ENCODE data around the gene RAVER1.

RAVER1 gene

GRCh38 chr19:10363789-10364281 lies 30.5 kb upstream of the RAVER1 start:
- no peak for TF ChIP-seq CTCF (IDR thresholded peaks at IDR 0.05; ENCODE audit: unreplicated experiment in 3 of 3)
- no peaks in the 10 kb centered on the region for H3K27me3 Mint-ChIP-seq (ENCODE audit: low read depth)
- H3K36me3 Mint-ChIP-seq (ENCODE audit: low read depth) = peaks cover 55% of the 10 kb centered on the region
- no peaks in the 10 kb centered on the region for H3K9me3 Mint-ChIP-seq
- no peak overlapping the region for H3K27ac Mint-ChIP-seq
- no peak overlapping the region for H3K4me3 Mint-ChIP-seq
- H3K4me1 Mint-ChIP-seq = no peaks in the 10 kb centered on the region

- no peak overlapping the region for H3K27ac Mint-ChIP-seq
- H3K27me3 Mint-ChIP-seq (ENCODE audit: low read depth) = no peaks in the 10 kb centered on the region
- H3K4me1 Mint-ChIP-seq = no peaks in the 10 kb centered on the region
- no peak overlapping the region for H3K4me3 Mint-ChIP-seq
- no peak for TF ChIP-seq CTCF (IDR thresholded peaks at IDR 0.05; ENCODE audit: unreplicated experiment in 3 of 3)
- no peaks in the 10 kb centered on the region for H3K9me3 Mint-ChIP-seq
- H3K36me3 Mint-ChIP-seq (ENCODE audit: low read depth) = peaks cover 46% of the 10 kb centered on the region
These were observed 28.9 kb upstream of the RAVER1 start for GRCh38 chr19:10362259-10362658.

- Mint-ChIP-seq H3K27ac (no peak overlapping the region), H3K36me3 (ENCODE audit: low read depth) (peaks cover 40% of the 10 kb centered on the region), H3K27me3 (ENCODE audit: low read depth) (no peaks in the 10 kb centered on the region), H3K9me3 (no peaks in the 10 kb centered on the region), H3K4me1 (no peaks in the 10 kb centered on the region), H3K4me3 (no peak overlapping the region)
- TF ChIP-seq CTCF (IDR thresholded peaks at IDR 0.05; ENCODE audit: unreplicated experiment in 3 of 3) = no peak
These were observed 28.3 kb upstream of the RAVER1 start for GRCh38 chr19:10361569-10362011.

GRCh38 chr19:10356431-10356830 lies 23.1 kb upstream of the RAVER1 start:
- Mint-ChIP-seq H3K27ac (no peak overlapping the region), H3K4me1 (no peaks in the 10 kb centered on the region), H3K36me3 (ENCODE audit: low read depth) (peaks cover 36% of the 10 kb centered on the region), H3K4me3 (no peak overlapping the region), H3K27me3 (ENCODE audit: low read depth) (no peaks in the 10 kb centered on the region), H3K9me3 (no peaks in the 10 kb centered on the region)
- TF ChIP-seq CTCF (IDR thresholded peaks at IDR 0.05; ENCODE audit: unreplicated experiment in 3 of 3) = no peak

DNA sequence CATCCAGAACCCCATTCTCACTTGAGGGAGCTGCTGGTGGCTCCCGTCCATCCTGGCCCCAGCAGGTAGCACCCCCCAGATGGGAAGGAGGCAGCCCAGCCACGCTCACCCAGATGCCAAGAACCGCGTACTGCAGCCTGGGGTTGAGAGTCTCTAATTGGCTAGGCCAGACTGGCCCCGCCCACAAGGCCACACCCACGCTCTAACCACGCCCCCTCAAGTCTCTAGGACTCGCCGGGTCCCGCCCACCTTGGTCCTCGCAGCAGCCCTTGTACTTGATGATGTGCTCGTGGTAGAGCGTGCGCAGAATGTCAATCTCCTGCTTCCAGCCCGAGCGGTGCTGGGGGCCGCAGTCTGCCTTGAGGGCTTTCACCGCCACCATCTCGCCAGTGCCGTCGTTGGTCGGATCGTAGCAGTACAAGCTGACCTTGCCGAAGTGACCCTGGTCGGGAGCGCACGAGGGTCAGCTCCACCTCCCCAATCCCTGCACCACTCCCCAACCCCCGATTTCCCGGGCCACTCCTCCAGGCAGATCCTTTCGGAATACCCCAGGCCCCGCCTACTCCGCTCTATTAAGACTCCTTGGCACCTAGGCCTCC lies 20.6 kb upstream of the RAVER1 start:
- Mint-ChIP-seq H3K9me3 (no peaks in the 10 kb centered on the region), H3K27me3 (ENCODE audit: low read depth) (no peaks in the 10 kb centered on the region), H3K4me3 (peak overlapping the region; percentile 30 to 72 (median 59)), H3K4me1 (no peaks in the 10 kb centered on the region), H3K27ac (peak overlapping the region in 1 of 3 experiments; percentile 87), H3K36me3 (ENCODE audit: low read depth) (peaks cover 31% of the 10 kb centered on the region)
- TF ChIP-seq CTCF (IDR thresholded peaks at IDR 0.05; ENCODE audit: unreplicated experiment in 3 of 3) = no peak
